Measurements from ENCODE around the gene GIMAP7.
"Not testable (repeated sequence)": the region's sequence is repeated elsewhere in the genome, so short reads cannot be mapped to it uniquely, and the experiment has no call there.

DNA sequence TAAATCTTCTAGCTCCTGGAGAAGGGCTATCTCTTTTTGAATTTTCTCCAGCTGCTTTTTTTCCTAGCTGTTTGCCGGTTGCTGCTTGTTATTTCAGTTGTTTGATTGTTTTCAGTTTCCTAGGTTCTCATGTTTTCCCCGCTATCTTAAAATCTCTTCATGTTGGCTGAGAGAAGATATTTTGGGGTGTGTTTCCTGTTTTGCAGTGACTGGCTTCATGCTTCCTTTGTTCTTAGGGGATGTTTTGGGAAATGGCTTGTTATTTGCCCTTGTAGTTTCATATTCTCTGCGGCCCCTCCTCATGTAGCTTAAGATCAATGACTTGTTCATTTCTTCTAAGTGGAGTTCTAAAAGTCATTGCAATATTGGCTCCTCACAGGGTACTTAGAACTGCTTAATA is 30.6 kb upstream of the GIMAP7 start:
- TF ChIP-seq, protein P1, sequence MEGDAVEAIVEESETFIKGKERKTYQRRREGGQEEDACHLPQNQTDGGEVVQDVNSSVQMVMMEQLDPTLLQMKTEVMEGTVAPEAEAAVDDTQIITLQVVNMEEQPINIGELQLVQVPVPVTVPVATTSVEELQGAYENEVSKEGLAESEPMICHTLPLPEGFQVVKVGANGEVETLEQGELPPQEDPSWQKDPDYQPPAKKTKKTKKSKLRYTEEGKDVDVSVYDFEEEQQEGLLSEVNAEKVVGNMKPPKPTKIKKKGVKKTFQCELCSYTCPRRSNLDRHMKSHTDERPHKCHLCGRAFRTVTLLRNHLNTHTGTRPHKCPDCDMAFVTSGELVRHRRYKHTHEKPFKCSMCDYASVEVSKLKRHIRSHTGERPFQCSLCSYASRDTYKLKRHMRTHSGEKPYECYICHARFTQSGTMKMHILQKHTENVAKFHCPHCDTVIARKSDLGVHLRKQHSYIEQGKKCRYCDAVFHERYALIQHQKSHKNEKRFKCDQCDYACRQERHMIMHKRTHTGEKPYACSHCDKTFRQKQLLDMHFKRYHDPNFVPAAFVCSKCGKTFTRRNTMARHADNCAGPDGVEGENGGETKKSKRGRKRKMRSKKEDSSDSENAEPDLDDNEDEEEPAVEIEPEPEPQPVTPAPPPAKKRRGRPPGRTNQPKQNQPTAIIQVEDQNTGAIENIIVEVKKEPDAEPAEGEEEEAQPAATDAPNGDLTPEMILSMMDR (IDR thresholded peaks at IDR 0.05 in 8 of 11, conservative IDR thresholded peaks at IDR 0.05 in 3 of 11), result not testable (repeated sequence)
- TF ChIP-seq POLR2A (IDR thresholded peaks at IDR 0.05), result not testable (repeated sequence)

All from spleen (tissue), 7 donors.